ENCODE results near the gene PAX8. TPM values are rescaled to one million over a fixed set of nuclear protein-coding genes. Genes with fewer than 3 reads are reported as not detected.

PAX8 gene
- total RNA-seq, 2 experiments from 2014 or later = 1.6 to 2.6 TPM

- H3K4me2 ChIP-seq (ENCODE audit: low read length) = no peak overlapping the region
- no peak overlapping the region for H3K4me3 ChIP-seq (ENCODE audit: low read depth, low read length, poor library complexity, severe bottlenecking)
- no peaks in the 10 kb centered on the region for H3K9me2 ChIP-seq (ENCODE audit: insufficient read depth, low read length)
- H4K20me1 ChIP-seq (ENCODE audit: insufficient read depth, low read length) = no peaks in the 10 kb centered on the region
- no peaks in the 10 kb centered on the region for H3K9me3 ChIP-seq (ENCODE audit: low read length)
- H3K27ac ChIP-seq (ENCODE audit: low read depth, low read length, poor library complexity, severe bottlenecking) = no peak overlapping the region
- DNase-seq (ENCODE audit: low spot score) = no peak
- ChIA-PET CTCF (ENCODE audit: unreplicated experiment) (interaction anchor here (1.5 kb wide), 1 partner anchor 24 kb away, joined by 7 read pairs; the partner anchor contains the start of gene PSD4), POLR2A (no interaction called here)
- intact Hi-C loops (cut with micrococcal nuclease; ENCODE audit: unreplicated experiment) = no loop called here
- TF ChIP-seq EZH2phosphoT487 (IDR thresholded peaks at IDR 0.05; ENCODE audit: borderline replicate concordance, low read depth, low read length) (no peak), CTCF (conservative IDR thresholded peaks at IDR 0.05; ENCODE audit: low read length) (no peak)
- peaks cover 100% of the 10 kb centered on the region for H3K36me3 ChIP-seq (ENCODE audit: insufficient read depth, low read length)
- no peak overlapping the region for H2AFZ ChIP-seq (ENCODE audit: low read length)
- BruUV-seq (replicated peaks) = no TSS peak
- peaks cover 15% of the 10 kb centered on the region for H3K4me1 ChIP-seq (ENCODE audit: insufficient read depth, low read length, poor library complexity, severe bottlenecking)
- no peaks in the 10 kb centered on the region for H3K79me2 ChIP-seq (ENCODE audit: insufficient read depth, low read depth, low read length)
Measured at GRCh38 chr2:113198048-113198789, 80.5 kb downstream of the PAX8 start.

GRCh38 chr2:113197347-113198047 is 81.2 kb downstream of the PAX8 start:
- no peak overlapping the region for H3K4me2 ChIP-seq (ENCODE audit: low read length)
- no TSS peak for BruUV-seq (replicated peaks)
- no peak for DNase-seq (ENCODE audit: low spot score)
- H4K20me1 ChIP-seq (ENCODE audit: insufficient read depth, low read length) = no peaks in the 10 kb centered on the region
- no peaks in the 10 kb centered on the region for H3K79me2 ChIP-seq (ENCODE audit: insufficient read depth, low read depth, low read length)
- intact Hi-C loops (cut with micrococcal nuclease; ENCODE audit: unreplicated experiment) = no loop called here
- POLR2A ChIA-PET = interaction anchor here (1.4 kb wide), 1 partner anchor 38 kb away, joined by 3 read pairs; no protein-coding TSS in a partner anchor
- peaks cover 10% of the 10 kb centered on the region for H3K4me1 ChIP-seq (ENCODE audit: insufficient read depth, low read length, poor library complexity, severe bottlenecking)
- CTCF ChIA-PET (ENCODE audit: unreplicated experiment) = no interaction called here
- H3K36me3 ChIP-seq (ENCODE audit: insufficient read depth, low read length) = peaks cover 100% of the 10 kb centered on the region
- TF ChIP-seq CTCF (conservative IDR thresholded peaks at IDR 0.05; ENCODE audit: low read length) (no peak), EZH2phosphoT487 (IDR thresholded peaks at IDR 0.05; ENCODE audit: borderline replicate concordance, low read depth, low read length) (no peak)
- H2AFZ ChIP-seq (ENCODE audit: low read length) = no peak overlapping the region
- no peaks in the 10 kb centered on the region for H3K9me3 ChIP-seq (ENCODE audit: low read length)
- no peaks in the 10 kb centered on the region for H3K9me2 ChIP-seq (ENCODE audit: insufficient read depth, low read length)
- H3K27ac ChIP-seq (ENCODE audit: low read depth, low read length, poor library complexity, severe bottlenecking) = no peak overlapping the region
- no peak overlapping the region for H3K4me3 ChIP-seq (ENCODE audit: low read depth, low read length, poor library complexity, severe bottlenecking)

- Histone ChIP-seq H2AFZ (ENCODE audit: low read length) (no peak overlapping the region), H3K9me2 (ENCODE audit: insufficient read depth, low read length) (no peaks in the 10 kb centered on the region), H3K36me3 (ENCODE audit: insufficient read depth, low read length) (peaks cover 98% of the 10 kb centered on the region), H3K9me3 (ENCODE audit: low read length) (no peaks in the 10 kb centered on the region), H3K4me3 (ENCODE audit: low read depth, low read length, poor library complexity, severe bottlenecking) (no peak overlapping the region), H3K27ac (ENCODE audit: low read depth, low read length, poor library complexity, severe bottlenecking) (no peak overlapping the region), H4K20me1 (ENCODE audit: insufficient read depth, low read length) (no peaks in the 10 kb centered on the region), H3K4me2 (ENCODE audit: low read length) (no peak overlapping the region), H3K79me2 (ENCODE audit: insufficient read depth, low read depth, low read length) (no peaks in the 10 kb centered on the region), H3K4me1 (ENCODE audit: insufficient read depth, low read length, poor library complexity, severe bottlenecking) (peaks cover 3% of the 10 kb centered on the region)
- TF ChIP-seq EZH2phosphoT487 (IDR thresholded peaks at IDR 0.05; ENCODE audit: borderline replicate concordance, low read depth, low read length) (no peak), CTCF (conservative IDR thresholded peaks at IDR 0.05; ENCODE audit: low read length) (no peak)
- no peak for DNase-seq (ENCODE audit: low spot score)
- intact Hi-C loops (cut with micrococcal nuclease; ENCODE audit: unreplicated experiment) = no loop called here
- BruUV-seq (replicated peaks) = no TSS peak
- ChIA-PET POLR2A (interaction anchor here (1.4 kb wide), 1 partner anchor 38 kb away, joined by 3 read pairs; no protein-coding TSS in a partner anchor), CTCF (ENCODE audit: unreplicated experiment) (no interaction called here)
Measured at GRCh38 chr2:113196839-113197238, 81.9 kb downstream of the PAX8 start.
